WTC11 (cell line): ENCODE data around the gene PIKFYVE. TPM values are rescaled to one million over a fixed set of nuclear protein-coding genes. Genes with fewer than 3 reads are reported as not detected.

Experiments used
- ATAC-seq: fragments of 200-7000 bp; cut with Tn5 transposase; 2 replicates; pipeline ENCODE4 v1.10.0; 2021; ENCODE audit warnings: mild to moderate bottlenecking, moderate library complexity
- CTCF ChIA-PET: fragments of 300-600 bp; sonication (Branson Sonifier 250); formaldehyde crosslinking; loops from one replicate; lab custom pipeline; 2021; ENCODE audit warnings: antibody characterized with exemption; lab: Charles Lee
- POLR2A ChIA-PET: fragments of 350-600 bp; sonication (Branson Sonifier 250); formaldehyde crosslinking; loops from one replicate; lab custom pipeline; 2021; ENCODE audit warnings: antibody characterized with exemption; lab: Charles Lee
- DNase-seq: peaks from one replicate; pipeline ENCODE4 v3.0.0; 2021; ENCODE audit warnings: low spot score
- H3K27ac Mint-ChIP-seq: 2 replicates; pipeline ENCODE4 v1.8.0; 2021; ENCODE audit warnings: mixed read lengths
- H3K27me3 Mint-ChIP-seq: 2 replicates; pipeline ENCODE4 v1.8.0; 2021; ENCODE audit warnings: low read depth, mild to moderate bottlenecking, moderate library complexity, mixed read lengths
- H3K36me3 Mint-ChIP-seq: 2 replicates; pipeline ENCODE4 v1.8.0; 2021; ENCODE audit warnings: mixed read lengths
- H3K4me1 Mint-ChIP-seq: 2 replicates; pipeline ENCODE4 v1.8.0; 2022; ENCODE audit warnings: mixed read lengths
- H3K4me3 Mint-ChIP-seq: 2 replicates; pipeline ENCODE4 v1.8.0; 2021; ENCODE audit warnings: mild to moderate bottlenecking, moderate library complexity, mixed read lengths
- H3K9me3 Mint-ChIP-seq: 2 replicates; pipeline ENCODE4 v1.8.0; 2021; ENCODE audit warnings: mixed read lengths
- E2F5 ChIP-seq: sonication (generic); formaldehyde crosslinking; IDR thresholded peaks from 2 replicates; pipeline ENCODE4 v1.8.1; 2022; ENCODE audit warnings: mild to moderate bottlenecking, moderate library complexity, missing genetic modification reagents
- EMX1 ChIP-seq: fragments of 250-450 bp; sonication (Bioruptor Pico); IDR thresholded peaks from 2 replicates; pipeline ENCODE4 v1.8.0; 2021; ENCODE audit warnings: mild to moderate bottlenecking
- ERG ChIP-seq: fragments of 250-450 bp; sonication (Bioruptor Pico); IDR thresholded peaks from 2 replicates; pipeline ENCODE4 v1.8.0; 2021; ENCODE audit warnings: mild to moderate bottlenecking
- ESRRA ChIP-seq: sonication (generic); formaldehyde crosslinking; IDR thresholded peaks from 2 replicates; pipeline ENCODE4 v1.8.1; 2022; ENCODE audit warnings: mild to moderate bottlenecking, missing genetic modification reagents, borderline replicate concordance
- FOXJ3 ChIP-seq: sonication (generic); formaldehyde crosslinking; IDR thresholded peaks from 2 replicates; pipeline ENCODE4 v1.9.0; 2021; ENCODE audit warnings: missing genetic modification reagents, mild to moderate bottlenecking, borderline replicate concordance
- HMGA2 ChIP-seq: fragments of 250-450 bp; sonication (Bioruptor Pico); IDR thresholded peaks from 2 replicates; pipeline ENCODE4 v1.4.0; 2021; ENCODE audit warnings: mild to moderate bottlenecking, moderate library complexity
- IRF2 ChIP-seq: sonication (generic); formaldehyde crosslinking; IDR thresholded peaks from 2 replicates; pipeline ENCODE4 v1.8.0; 2022; ENCODE audit warnings: low read depth, missing genetic modification reagents, borderline replicate concordance
- JUN ChIP-seq: sonication (generic); formaldehyde crosslinking; IDR thresholded peaks from 2 replicates; pipeline ENCODE4 v1.8.0; 2023; ENCODE audit warnings: mild to moderate bottlenecking, missing genetic modification reagents
- MLX ChIP-seq: sonication (generic); formaldehyde crosslinking; IDR thresholded peaks from 2 replicates; pipeline ENCODE4 v1.8.1; 2023; ENCODE audit warnings: mild to moderate bottlenecking, missing genetic modification reagents, moderate library complexity
- MYBL2 ChIP-seq: sonication (generic); formaldehyde crosslinking; IDR thresholded peaks from 2 replicates; pipeline ENCODE4 v1.8.1; 2023; ENCODE audit warnings: mild to moderate bottlenecking, moderate library complexity, missing genetic modification reagents
- OVOL2 ChIP-seq: fragments of 250-450 bp; sonication (Bioruptor Pico); IDR thresholded peaks from 2 replicates; pipeline ENCODE4 v1.9.0; 2021; ENCODE audit warnings: mild to moderate bottlenecking, borderline replicate concordance
- RORB ChIP-seq: fragments of 250-450 bp; sonication (Bioruptor Pico); IDR thresholded peaks from 2 replicates; pipeline ENCODE4 v1.9.0; 2021; ENCODE audit warnings: mild to moderate bottlenecking
- SMAD3 ChIP-seq: sonication (generic); formaldehyde crosslinking; IDR thresholded peaks from 2 replicates; pipeline ENCODE4 v1.8.0; 2022; ENCODE audit warnings: missing genetic modification reagents, mild to moderate bottlenecking, borderline replicate concordance
- STAT6 ChIP-seq: sonication (generic); formaldehyde crosslinking; conservative IDR thresholded peaks from 2 replicates; pipeline ENCODE4 v1.8.1; 2023; ENCODE audit warnings: mild to moderate bottlenecking, low read depth, missing genetic modification reagents, moderate library complexity
- TCF7 ChIP-seq: sonication (generic); formaldehyde crosslinking; IDR thresholded peaks from 2 replicates; pipeline ENCODE4 v1.8.0; 2022; ENCODE audit warnings: mild to moderate bottlenecking, low read depth, missing genetic modification reagents, moderate library complexity
- ZBTB21 ChIP-seq: sonication (generic); formaldehyde crosslinking; IDR thresholded peaks from 2 replicates; pipeline ENCODE4 v1.8.1; 2023; ENCODE audit warnings: mild to moderate bottlenecking, missing genetic modification reagents, borderline replicate concordance
- ZNF317 ChIP-seq: sonication (generic); formaldehyde crosslinking; IDR thresholded peaks from 2 replicates; pipeline ENCODE4 v1.8.1; 2023; ENCODE audit warnings: low read depth, mild to moderate bottlenecking, moderate library complexity, missing genetic modification reagents, borderline replicate concordance
- ZNF396 ChIP-seq: fragments of 250-450 bp; sonication (Bioruptor Pico); IDR thresholded peaks from 2 replicates; pipeline ENCODE4 v1.8.0; 2021; ENCODE audit warnings: mild to moderate bottlenecking, moderate library complexity, borderline replicate concordance
- ZNF423 ChIP-seq: fragments of 250-450 bp; sonication (Bioruptor Pico); IDR thresholded peaks from 2 replicates; pipeline ENCODE4 v2.1.2; 2022; ENCODE audit warnings: mild to moderate bottlenecking, moderate library complexity
- ZNF425 ChIP-seq: fragments of 250-450 bp; sonication (Bioruptor Pico); conservative IDR thresholded peaks from 2 replicates; pipeline ENCODE4 v1.9.0; 2021; ENCODE audit warnings: mild to moderate bottlenecking
- total RNA-seq: library from RNA; stranded (reverse); gene quantifications from 3 replicates; pipeline ENCODE4 v1.2.3, GENCODE V29; 2021
- TF ChIP-seq, protein P1 (sequence below): sonication (generic); formaldehyde crosslinking; IDR thresholded peaks from 2 replicates; pipeline ENCODE4 v1.8.1; 2022; ENCODE audit warnings: low read depth, mild to moderate bottlenecking, moderate library complexity, missing genetic modification reagents, borderline replicate concordance
- TF ChIP-seq, protein P2 (sequence below): sonication (generic); formaldehyde crosslinking; IDR thresholded peaks from 2 replicates; pipeline ENCODE4 v1.8.0; 2022; ENCODE audit warnings: mild to moderate bottlenecking, missing genetic modification reagents
- TF ChIP-seq, protein P3 (sequence below): sonication (generic); formaldehyde crosslinking; IDR thresholded peaks from 2 replicates; pipeline ENCODE4 v1.8.1; 2023; ENCODE audit warnings: mild to moderate bottlenecking, moderate library complexity, missing genetic modification reagents
- TF ChIP-seq, protein P4 (sequence below): sonication (generic); formaldehyde crosslinking; IDR thresholded peaks from 2 replicates; pipeline ENCODE4 v1.8.1; 2023; ENCODE audit warnings: mild to moderate bottlenecking, missing genetic modification reagents, moderate library complexity

Gene PIKFYVE
- total RNA-seq, 1 experiment from 2014 or later = 36.1 TPM

GRCh38 chr2:208346756-208347155 is 80.7 kb downstream of the PIKFYVE start:
- Mint-ChIP-seq H3K4me3 (no peak overlapping the region), H3K4me1 (no peaks in the 10 kb centered on the region), H3K27ac (no peak overlapping the region), H3K9me3 (no peaks in the 10 kb centered on the region), H3K27me3 (no peaks in the 10 kb centered on the region), H3K36me3 (peaks cover 64% of the 10 kb centered on the region)
- ATAC-seq = no peak
- CTCF ChIA-PET = no interaction called here
- POLR2A ChIA-PET = no interaction called here
- no peak for DNase-seq
- TF ChIP-seq ZNF317 (CRISPR knock-in tag) (no peak), FOXJ3 (no peak), JUN (CRISPR knock-in tag) (no peak), RORB (CRISPR knock-in tag) (no peak), OVOL2 (CRISPR knock-in tag) (no peak), MLX (CRISPR knock-in tag) (no peak), ZNF423 (CRISPR knock-in tag) (no peak), ESRRA (CRISPR knock-in tag) (no peak), SMAD3 (CRISPR knock-in tag) (no peak), IRF2 (CRISPR knock-in tag) (no peak), ZBTB21 (CRISPR knock-in tag) (no peak), E2F5 (CRISPR knock-in tag) (no peak), MYBL2 (CRISPR knock-in tag) (no peak), STAT6 (CRISPR knock-in tag) (no peak), ZNF396 (CRISPR knock-in tag) (no peak), TCF7 (CRISPR knock-in tag) (no peak)
- TF ChIP-seq, protein P1, sequence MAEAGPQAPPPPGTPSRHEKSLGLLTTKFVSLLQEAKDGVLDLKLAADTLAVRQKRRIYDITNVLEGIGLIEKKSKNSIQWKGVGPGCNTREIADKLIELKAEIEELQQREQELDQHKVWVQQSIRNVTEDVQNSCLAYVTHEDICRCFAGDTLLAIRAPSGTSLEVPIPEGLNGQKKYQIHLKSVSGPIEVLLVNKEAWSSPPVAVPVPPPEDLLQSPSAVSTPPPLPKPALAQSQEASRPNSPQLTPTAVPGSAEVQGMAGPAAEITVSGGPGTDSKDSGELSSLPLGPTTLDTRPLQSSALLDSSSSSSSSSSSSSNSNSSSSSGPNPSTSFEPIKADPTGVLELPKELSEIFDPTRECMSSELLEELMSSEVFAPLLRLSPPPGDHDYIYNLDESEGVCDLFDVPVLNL (CRISPR knock-in tag) = no peak

DNA sequence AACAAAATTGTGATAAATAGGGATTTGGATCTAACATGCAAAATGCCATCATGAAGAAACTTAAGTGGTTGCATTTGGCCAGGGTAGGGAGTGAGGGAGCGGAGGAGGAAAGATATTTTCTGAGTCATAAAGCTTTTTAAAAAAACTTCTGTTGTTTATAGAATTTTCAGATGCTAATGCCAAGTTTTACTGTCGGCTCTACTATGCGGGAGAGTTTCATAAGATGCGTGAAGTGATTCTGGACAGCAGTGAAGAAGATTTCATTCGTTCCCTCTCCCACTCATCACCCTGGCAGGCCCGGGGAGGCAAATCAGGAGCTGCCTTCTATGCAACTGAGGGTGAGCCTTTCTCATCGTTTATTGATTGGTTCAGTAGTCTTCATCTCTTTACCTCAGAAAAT is 84.6 kb downstream of the PIKFYVE start:
- ATAC-seq = no peak
- H3K4me3 Mint-ChIP-seq = no peak overlapping the region
- no peak overlapping the region for H3K27ac Mint-ChIP-seq
- H3K4me1 Mint-ChIP-seq = no peaks in the 10 kb centered on the region
- H3K27me3 Mint-ChIP-seq = no peaks in the 10 kb centered on the region
- no peaks in the 10 kb centered on the region for H3K9me3 Mint-ChIP-seq
- POLR2A ChIA-PET = no interaction called here
- CTCF ChIA-PET = no interaction called here
- H3K36me3 Mint-ChIP-seq = peaks cover 77% of the 10 kb centered on the region
- no peak for DNase-seq
- TF ChIP-seq, protein P2, sequence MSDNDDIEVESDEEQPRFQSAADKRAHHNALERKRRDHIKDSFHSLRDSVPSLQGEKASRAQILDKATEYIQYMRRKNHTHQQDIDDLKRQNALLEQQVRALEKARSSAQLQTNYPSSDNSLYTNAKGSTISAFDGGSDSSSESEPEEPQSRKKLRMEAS (CRISPR knock-in tag) = no peak
- no peak for TF ChIP-seq ZNF425 (CRISPR knock-in tag)
- no peak for TF ChIP-seq HMGA2 (CRISPR knock-in tag)
- TF ChIP-seq, protein P3, sequence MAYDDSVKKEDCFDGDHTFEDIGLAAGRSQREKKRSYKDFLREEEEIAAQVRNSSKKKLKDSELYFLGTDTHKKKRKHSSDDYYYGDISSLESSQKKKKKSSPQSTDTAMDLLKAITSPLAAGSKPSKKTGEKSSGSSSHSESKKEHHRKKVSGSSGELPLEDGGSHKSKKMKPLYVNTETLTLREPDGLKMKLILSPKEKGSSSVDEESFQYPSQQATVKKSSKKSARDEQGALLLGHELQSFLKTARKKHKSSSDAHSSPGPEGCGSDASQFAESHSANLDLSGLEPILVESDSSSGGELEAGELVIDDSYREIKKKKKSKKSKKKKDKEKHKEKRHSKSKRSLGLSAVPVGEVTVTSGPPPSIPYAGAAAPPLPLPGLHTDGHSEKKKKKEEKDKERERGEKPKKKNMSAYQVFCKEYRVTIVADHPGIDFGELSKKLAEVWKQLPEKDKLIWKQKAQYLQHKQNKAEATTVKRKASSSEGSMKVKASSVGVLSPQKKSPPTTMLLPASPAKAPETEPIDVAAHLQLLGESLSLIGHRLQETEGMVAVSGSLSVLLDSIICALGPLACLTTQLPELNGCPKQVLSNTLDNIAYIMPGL (CRISPR knock-in tag) = no peak
- TF ChIP-seq, protein P4, sequence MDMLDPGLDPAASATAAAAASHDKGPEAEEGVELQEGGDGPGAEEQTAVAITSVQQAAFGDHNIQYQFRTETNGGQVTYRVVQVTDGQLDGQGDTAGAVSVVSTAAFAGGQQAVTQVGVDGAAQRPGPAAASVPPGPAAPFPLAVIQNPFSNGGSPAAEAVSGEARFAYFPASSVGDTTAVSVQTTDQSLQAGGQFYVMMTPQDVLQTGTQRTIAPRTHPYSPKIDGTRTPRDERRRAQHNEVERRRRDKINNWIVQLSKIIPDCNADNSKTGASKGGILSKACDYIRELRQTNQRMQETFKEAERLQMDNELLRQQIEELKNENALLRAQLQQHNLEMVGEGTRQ (CRISPR knock-in tag) = no peak
- TF ChIP-seq ERG = no peak
- TF ChIP-seq ZNF396 (CRISPR knock-in tag) = no peak
- no peak for TF ChIP-seq EMX1 (CRISPR knock-in tag)
